ENCODE data around the gene PARPBP.
"Not testable (repeated sequence)": the region's sequence is repeated elsewhere in the genome, so short reads cannot be mapped to it uniquely, and the experiment has no call there.

PARPBP gene, protein sequence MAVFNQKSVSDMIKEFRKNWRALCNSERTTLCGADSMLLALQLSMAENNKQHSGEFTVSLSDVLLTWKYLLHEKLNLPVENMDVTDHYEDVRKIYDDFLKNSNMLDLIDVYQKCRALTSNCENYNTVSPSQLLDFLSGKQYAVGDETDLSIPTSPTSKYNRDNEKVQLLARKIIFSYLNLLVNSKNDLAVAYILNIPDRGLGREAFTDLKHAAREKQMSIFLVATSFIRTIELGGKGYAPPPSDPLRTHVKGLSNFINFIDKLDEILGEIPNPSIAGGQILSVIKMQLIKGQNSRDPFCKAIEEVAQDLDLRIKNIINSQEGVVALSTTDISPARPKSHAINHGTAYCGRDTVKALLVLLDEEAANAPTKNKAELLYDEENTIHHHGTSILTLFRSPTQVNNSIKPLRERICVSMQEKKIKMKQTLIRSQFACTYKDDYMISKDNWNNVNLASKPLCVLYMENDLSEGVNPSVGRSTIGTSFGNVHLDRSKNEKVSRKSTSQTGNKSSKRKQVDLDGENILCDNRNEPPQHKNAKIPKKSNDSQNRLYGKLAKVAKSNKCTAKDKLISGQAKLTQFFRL

GRCh38 chr12:102119674-102120563 lies at the start of gene PARPBP, which contains the start of gene NUP37:
Gene PARPBP (plus strand): TSS chr12:102120183. CDS start chr12:102123889, 3,706 bp downstream.
Gene NUP37 (minus strand): TSS chr12:102120114. CDS start chr12:102118518, 1,596 bp downstream.
- peak; percentile 74 for DNase-seq (ENCODE audit: low read depth)

DNA sequence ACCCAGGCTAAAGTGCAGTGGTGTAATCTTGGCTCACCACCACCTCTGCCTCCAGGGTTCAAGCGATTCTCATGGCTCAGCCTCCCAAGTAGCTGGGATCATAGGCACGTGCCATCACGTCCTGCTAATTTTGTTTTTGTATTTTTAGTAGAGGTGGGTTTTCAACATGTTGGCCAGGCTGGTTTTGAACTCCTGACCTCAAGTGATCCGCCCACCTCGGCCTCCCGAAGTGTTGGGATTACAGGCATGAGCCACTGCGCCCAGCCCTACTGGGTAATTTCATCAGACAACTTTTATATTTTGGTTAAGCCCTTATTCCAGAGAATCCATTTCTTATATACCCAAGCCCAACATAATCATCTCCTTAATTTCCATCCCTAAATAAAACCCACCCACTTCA lies 47.9 kb upstream of the PARPBP start:
- not testable (repeated sequence) for DNase-seq (ENCODE audit: low read depth)

DNA sequence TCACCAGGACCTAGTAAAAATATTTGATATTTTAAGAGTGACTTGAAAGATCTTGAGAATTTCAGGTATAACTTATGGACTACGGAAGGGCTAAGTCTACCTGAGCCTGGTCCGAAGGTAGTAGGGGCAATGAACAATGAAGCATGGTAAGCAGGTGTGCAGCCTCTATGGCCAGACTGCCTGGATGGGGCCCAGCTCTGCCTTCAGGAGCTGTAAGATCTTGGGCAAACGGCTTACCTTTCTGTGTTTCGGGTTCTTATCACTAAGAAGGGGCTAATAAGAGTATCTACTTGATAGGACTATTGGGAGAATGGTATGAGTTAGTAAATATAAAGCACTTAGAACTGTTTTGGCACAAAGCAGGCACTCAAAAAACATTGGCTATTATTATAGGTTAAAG lies 39.1 kb upstream of the PARPBP start:
- no peak for DNase-seq (ENCODE audit: low read depth)

GRCh38 chr12:102089228-102089835 lies 30.7 kb upstream of the PARPBP start:
- DNase-seq (ENCODE audit: low read depth), result not testable (repeated sequence)

DNA sequence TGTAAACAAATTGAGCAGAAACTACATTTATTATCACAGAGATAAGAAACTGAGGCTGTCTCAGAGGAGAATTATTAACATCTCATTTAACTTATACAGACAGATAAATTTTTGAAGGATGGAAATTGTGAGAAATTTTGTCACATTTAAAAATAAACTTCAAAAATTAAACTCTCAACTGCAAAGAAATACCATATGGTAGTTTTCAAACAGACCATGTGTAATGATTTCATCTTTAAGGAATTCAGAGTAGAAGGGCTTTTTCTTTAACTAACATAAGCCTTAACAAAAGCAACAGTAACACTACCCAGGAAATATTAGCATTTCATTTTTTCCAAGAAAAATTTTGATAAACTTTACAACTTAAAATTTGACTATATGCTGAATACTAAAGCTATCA lies 26.7 kb upstream of the PARPBP start:
- peak; percentile 41 for DNase-seq (ENCODE audit: low read depth)

DNA sequence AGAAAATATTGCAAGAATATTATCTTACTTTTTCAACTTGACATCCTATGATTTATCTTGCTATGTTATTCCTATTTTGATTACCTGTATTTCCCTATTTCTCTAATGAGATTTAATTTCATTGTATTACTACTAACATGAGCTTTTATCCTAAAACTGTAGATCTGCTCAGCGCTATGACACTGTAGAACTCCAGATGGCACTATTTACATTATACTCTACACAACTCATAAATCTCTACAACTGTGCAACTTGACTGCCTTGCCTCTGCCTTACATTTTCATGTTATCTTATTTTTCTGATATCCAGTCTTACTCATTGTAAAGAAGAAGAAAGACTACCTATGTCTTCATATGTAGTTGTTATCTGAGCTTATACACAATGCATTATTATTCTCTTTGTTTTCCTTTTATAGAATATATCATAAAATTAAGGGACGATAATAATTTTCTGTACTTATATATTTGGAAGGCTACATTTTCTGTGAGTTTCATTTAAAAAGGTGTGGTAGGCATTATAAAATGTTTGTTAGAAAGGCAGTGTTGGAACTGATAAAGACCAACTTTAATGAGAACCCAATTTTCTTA lies 24.2 kb upstream of the PARPBP start:
- DNase-seq (ENCODE audit: low read depth), result peak; percentile 55

DNA sequence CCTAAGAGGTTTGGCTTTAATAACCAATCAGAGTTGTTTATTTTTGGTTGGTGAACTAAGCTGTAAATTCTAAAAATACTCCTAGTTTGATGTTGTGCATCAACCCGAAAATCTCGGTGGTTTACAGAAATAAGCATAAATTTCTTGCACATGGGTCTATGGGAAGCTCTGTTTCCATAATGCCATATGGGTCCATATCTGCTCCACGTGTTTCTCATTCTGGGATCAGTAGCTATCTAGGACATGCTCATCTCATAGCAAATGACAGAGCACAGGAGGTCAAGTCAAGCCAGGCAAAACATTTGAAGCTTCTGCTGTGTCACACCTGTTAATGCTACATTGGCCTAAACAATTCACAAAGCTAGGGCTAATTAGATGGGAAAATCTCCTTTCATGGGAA lies 23.1 kb upstream of the PARPBP start:
- DNase-seq (ENCODE audit: low read depth), result no peak

GRCh38 chr12:102106905-102107304 lies 13.1 kb upstream of the PARPBP start:
- DNase-seq (ENCODE audit: low read depth), result no peak

DNA sequence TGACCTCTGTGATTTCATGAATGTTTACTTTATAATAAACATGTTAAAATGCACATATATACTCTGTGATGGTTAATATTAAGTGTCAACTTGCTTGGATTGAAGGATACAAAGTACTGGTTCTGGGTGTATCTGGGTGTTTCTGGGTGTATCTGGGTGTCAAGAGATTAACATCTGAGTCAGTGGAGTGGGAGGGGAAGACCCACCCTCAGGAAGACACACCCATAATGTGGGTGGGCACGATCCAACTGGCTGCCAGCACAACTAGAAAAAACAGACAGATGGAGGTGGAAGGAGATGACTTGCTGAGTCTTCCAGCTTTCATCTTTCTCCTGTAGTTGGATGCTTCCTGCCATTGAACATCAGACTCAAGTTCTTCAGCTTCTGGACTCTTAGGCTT lies 12.0 kb upstream of the PARPBP start:
- no peak for DNase-seq (ENCODE audit: low read depth)

DNA sequence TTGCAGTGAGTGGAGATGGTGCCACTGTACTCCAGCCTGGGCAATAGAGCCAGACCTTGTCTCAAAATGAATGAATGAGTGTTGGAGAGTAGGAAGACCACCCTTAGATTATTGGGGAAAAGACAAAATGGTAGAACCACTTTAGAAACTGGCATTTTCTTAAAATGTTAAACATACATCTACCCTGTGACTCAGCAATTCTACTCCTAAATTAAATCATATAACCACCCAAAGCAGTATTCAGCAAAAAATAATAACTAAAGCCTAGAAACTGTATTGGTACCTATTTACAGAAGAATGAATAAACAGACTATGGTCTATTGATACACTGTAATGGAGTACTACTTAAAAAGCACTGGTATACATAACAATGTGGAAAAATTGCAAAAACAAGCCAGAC lies 9.2 kb upstream of the PARPBP start:
- no peak for DNase-seq (ENCODE audit: low read depth)

DNA sequence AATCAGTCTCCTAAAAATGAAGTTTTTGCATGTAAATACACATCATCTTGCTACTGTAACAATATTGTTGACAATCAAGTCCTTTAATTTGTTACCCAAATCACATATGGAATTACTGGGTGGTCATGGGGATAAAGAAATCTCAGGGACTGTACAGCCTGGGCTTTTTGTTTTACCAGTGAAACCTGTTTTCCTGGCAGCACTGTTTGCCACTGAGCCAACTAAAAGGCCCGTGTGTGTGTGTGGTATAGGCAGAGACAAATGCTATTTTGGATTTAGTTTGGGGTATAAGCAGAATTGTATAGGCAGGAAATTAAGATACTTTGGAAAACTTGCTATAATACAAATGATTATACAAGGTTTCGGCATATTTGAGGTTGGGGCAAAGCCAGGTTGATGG lies 5.8 kb upstream of the PARPBP start:
- no peak for DNase-seq (ENCODE audit: low read depth)

DNA sequence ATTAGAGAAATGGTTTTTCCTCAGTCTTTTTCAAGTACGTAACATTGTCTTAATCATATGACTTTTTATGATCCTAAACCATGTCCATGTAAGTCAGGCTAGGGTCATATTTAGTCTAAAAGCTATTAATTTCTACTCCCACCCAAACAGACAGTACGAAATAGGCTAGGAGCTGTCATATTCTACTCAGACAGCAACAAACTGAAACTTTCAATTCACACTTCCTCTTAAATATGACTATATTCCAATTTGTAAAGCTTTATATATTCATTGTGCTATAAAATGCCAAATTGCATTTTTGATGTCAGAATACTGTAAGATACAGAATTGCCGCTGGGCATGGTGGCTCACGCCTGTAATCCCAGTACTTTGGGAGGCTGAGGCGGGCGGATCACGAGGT lies 3.6 kb upstream of the PARPBP start:
- no peak for DNase-seq (ENCODE audit: low read depth)

GRCh38 chr12:102118874-102119273 lies 1.1 kb upstream of the PARPBP start:
- no peak for DNase-seq (ENCODE audit: low read depth)

GRCh38 chr12:102120564-102120873 lies 536 bp downstream of the PARPBP start:
- no peak for DNase-seq (ENCODE audit: low read depth)

DNA sequence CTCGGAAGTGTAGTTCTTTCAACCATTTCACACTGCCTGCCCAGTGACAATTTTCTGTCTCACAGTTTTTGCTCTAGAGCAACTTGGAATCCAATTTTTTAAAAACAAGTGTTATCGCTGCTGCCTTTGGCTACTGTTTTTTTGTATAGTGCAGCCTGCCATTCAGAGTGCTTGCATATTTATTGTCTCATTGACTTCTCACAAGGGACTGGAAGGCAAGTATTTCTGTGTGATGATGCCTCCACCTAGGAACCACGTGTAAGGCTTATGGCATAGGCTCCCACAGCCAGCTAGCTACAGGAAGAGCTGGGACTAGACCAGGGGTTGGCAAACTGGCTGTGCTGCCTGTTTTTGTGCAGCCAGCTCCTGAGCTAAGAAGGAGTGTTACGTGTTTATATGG lies 903 bp downstream of the PARPBP start:
- DNase-seq (ENCODE audit: low read depth), result peak; percentile 25

DNA sequence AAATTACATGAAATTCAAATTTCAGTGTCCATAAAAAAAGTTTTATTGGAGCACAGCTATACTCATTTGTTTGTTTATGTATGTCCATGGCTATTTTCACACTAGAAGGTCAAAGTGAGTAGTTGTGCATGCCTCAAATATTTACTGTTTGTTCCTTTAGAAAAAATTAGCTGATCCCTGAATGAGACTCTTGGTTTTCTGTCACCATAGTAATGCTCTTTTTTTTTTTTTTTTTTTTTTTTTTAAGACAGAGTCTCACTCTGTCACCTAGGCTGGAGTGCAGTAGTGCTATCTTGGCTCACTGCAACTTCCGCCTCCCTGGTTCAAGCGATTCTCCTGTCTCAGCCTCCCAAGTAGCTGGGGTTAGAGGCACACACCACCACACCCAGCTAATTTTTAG lies 1.3 kb downstream of the PARPBP start:
- not testable (repeated sequence) for DNase-seq (ENCODE audit: low read depth)

DNA sequence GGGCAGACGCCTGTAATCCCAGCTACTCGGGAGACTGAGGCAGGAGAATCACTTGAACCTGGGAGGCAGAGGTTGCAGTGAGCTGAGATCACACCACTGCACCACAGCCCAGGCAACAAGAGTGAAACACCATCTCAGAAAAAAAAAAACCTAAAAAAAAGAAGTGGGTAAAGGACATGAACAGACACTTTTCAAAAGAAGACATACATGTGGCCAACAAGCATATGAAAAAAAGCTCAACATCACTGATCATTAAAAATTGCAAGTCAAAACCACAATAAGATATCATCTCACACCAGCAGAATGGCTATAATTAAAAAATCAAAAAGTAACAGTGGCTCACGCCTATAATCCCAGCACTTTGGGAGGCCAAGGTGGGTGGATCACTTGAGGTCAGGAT lies 10.7 kb downstream of the PARPBP start:
- not testable (repeated sequence) for DNase-seq (ENCODE audit: low read depth)

DNA sequence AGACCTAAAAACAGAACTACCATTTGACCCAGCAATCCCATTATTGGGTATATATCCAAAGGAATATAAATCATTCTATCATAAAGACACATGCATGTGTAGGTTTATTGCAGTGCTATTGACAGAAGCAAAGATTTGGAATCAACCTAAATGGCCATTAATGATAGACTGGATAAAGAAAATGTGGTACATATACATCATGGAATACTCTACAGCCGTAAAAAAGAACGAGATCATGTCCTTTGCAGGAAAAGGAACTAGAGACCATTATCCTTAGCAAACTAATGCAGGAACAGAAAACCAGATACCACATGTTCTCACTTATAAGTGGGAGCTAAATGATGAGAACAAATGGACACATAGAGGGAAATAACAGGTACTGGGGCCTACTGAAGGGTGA lies 11.5 kb downstream of the PARPBP start:
- not testable (repeated sequence) for DNase-seq (ENCODE audit: low read depth)

DNA sequence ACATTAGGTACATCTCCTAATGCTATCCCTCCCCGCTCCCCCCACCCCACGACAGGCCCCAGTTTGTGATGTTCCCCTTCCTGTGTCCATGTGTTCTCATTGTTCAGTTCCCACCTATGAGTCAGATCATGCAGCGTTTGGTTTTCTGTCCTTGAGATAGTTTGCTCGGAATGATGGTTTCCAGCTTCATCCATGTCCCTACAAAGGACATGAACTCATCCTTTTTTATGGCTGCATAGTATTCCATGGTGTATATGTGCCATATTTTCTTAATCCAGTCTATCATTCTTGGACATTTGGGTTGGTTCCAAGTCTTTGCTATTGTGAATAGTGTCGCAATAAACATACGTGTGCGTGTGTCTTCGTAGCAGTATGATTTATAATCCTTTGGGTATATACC lies 17.6 kb downstream of the PARPBP start:
- DNase-seq (ENCODE audit: low read depth), result not testable (repeated sequence)

DNA sequence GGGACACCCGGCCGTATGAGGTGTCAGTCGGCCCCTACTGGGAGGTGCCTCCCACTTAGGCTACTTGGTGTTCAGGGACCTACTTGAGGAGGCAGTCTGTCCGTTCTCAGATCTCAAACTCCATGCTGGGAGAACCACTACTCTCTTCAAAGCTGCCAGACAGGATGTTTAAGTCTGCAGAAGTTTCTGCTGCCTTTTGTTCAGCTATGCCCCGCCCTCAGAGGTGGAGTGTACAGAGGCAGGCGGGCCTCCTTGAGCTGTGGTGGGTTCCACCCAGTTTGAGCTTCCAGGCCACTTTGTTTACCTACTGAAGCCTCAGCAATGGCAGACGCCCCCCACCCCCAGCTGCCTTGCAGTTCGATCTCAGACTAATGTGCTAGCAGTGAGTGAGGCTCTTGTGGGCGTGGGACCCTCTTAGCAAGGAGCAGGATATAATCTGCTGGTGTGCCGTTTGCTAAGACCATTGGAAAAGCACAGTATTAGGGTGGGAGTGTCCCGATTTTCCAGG lies 22.9 kb downstream of the PARPBP start:
- DNase-seq (ENCODE audit: low read depth), result not testable (repeated sequence)

DNA sequence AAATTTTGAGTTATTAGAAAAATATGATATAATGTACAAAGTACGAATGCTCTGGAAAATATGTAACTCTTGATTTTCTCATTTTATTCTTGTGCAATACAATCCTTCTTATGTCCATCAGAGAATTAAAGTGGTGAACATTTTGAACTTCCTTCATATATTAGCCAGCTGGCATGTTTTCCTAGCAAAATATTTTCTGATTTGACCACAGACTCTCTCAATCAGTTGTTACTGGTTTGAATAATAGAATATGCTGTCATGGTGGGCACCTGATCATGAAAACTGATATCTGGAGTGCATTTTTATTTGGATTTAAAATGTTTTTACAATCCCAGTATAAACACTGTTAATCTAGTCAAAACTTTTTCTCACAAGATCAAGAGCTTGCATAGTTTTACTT lies 24.2 kb downstream of the PARPBP start:
- no peak for DNase-seq (ENCODE audit: low read depth)

All from amniotic epithelial cell (primary cell).